Measurements from ENCODE around the gene DNAH17.

- TF ChIP-seq EZH2 (IDR thresholded peaks at IDR 0.05), result no peak
- TF ChIP-seq, protein P1, sequence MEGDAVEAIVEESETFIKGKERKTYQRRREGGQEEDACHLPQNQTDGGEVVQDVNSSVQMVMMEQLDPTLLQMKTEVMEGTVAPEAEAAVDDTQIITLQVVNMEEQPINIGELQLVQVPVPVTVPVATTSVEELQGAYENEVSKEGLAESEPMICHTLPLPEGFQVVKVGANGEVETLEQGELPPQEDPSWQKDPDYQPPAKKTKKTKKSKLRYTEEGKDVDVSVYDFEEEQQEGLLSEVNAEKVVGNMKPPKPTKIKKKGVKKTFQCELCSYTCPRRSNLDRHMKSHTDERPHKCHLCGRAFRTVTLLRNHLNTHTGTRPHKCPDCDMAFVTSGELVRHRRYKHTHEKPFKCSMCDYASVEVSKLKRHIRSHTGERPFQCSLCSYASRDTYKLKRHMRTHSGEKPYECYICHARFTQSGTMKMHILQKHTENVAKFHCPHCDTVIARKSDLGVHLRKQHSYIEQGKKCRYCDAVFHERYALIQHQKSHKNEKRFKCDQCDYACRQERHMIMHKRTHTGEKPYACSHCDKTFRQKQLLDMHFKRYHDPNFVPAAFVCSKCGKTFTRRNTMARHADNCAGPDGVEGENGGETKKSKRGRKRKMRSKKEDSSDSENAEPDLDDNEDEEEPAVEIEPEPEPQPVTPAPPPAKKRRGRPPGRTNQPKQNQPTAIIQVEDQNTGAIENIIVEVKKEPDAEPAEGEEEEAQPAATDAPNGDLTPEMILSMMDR (IDR thresholded peaks at IDR 0.05), result no peak
These were observed 116.0 kb downstream of the DNAH17 start for GRCh38 chr17:78460951-78461798.
